Stomach (tissue), 4 donors: ENCODE data around the gene C17orf107.

Source experiments
- POLR2A ChIP-seq, 4 donors: fragments of 450-650 bp; IDR thresholded peaks; one replicate each; pipeline ENCODE4 v1.6.1; 2016; ENCODE audit warnings: antibody characterized with exemption in 4 of 4, control low read depth in 2 of 4, mild to moderate bottlenecking in 1 of 4, moderate library complexity in 1 of 4
- TF ChIP-seq, protein P1 (sequence below), 7 experiments: fragments of 450-650 bp in 4 of 7; fragments of 200-600 bp in 3 of 7; sonication (generic) in 3 of 7; IDR thresholded peaks; one replicate each; pipeline ENCODE4 v1.5.1; 2016 to 2019; ENCODE audit warnings: antibody characterized with exemption in 7 of 7, control low read depth in 2 of 7, mild to moderate bottlenecking in 1 of 7

- TF ChIP-seq, protein P1, sequence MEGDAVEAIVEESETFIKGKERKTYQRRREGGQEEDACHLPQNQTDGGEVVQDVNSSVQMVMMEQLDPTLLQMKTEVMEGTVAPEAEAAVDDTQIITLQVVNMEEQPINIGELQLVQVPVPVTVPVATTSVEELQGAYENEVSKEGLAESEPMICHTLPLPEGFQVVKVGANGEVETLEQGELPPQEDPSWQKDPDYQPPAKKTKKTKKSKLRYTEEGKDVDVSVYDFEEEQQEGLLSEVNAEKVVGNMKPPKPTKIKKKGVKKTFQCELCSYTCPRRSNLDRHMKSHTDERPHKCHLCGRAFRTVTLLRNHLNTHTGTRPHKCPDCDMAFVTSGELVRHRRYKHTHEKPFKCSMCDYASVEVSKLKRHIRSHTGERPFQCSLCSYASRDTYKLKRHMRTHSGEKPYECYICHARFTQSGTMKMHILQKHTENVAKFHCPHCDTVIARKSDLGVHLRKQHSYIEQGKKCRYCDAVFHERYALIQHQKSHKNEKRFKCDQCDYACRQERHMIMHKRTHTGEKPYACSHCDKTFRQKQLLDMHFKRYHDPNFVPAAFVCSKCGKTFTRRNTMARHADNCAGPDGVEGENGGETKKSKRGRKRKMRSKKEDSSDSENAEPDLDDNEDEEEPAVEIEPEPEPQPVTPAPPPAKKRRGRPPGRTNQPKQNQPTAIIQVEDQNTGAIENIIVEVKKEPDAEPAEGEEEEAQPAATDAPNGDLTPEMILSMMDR (IDR thresholded peaks at IDR 0.05) = no peak
- no peak for TF ChIP-seq POLR2A (IDR thresholded peaks at IDR 0.05)
These were observed 20.2 kb downstream of the C17orf107 start for GRCh38 chr17:4919511-4920047.
